Endothelial cell of umbilical vein (primary cell): Measurements from ENCODE around the gene CARHSP1.

ENCODE experiments used
- EZH2 ChIP-seq: IDR thresholded peaks from 2 replicates; pipeline ENCODE4 v1.6.1; 2012; ENCODE audit warnings: borderline replicate concordance, low read depth, mild to moderate bottlenecking, moderate library complexity, low read length, inconsistent platforms; ENCODE audit not compliant: severe bottlenecking
- FOS ChIP-seq: IDR thresholded peaks from 2 replicates; pipeline ENCODE4 v1.6.1; 2011; ENCODE audit warnings: mild to moderate bottlenecking, low read length, moderate library complexity, borderline replicate concordance; ENCODE audit not compliant: insufficient read depth
- GATA2 ChIP-seq: IDR thresholded peaks from 2 replicates; pipeline ENCODE4 v1.7.0; 2011; ENCODE audit warnings: low read depth, mild to moderate bottlenecking, moderate library complexity, mixed read lengths, low read length; ENCODE audit not compliant: insufficient read length, insufficient read depth
- JUN ChIP-seq: IDR thresholded peaks from 2 replicates; pipeline ENCODE4 v1.6.1; 2011; ENCODE audit warnings: borderline replicate concordance, low read depth; ENCODE audit not compliant: insufficient read length, insufficient read depth
- MYC ChIP-seq: IDR thresholded peaks from one replicate; pipeline ENCODE4 v1.6.1; 2011; ENCODE audit warnings: mild to moderate bottlenecking, low read depth, low read length
- POLR2A ChIP-seq: IDR thresholded peaks from 2 replicates; pipeline ENCODE4 v1.6.1; 2012; ENCODE audit warnings: low read depth, mild to moderate bottlenecking, control low read depth, low read length
- POLR2AphosphoS5 ChIP-seq: IDR thresholded peaks from 2 replicates; pipeline ENCODE4 v1.6.1; 2012; ENCODE audit warnings: low read depth, mild to moderate bottlenecking, control low read depth, low read length, moderate library complexity; ENCODE audit not compliant: insufficient read depth
- TF ChIP-seq, protein P1 (sequence below), 2 donors: IDR thresholded peaks; 1 replicate in 1 of 2; 2 replicates in 1 of 2; pipeline ENCODE4 v1.5.1; 2011; ENCODE audit warnings: low read length in 2 of 2, mild to moderate bottlenecking in 2 of 2, moderate library complexity in 2 of 2, control low read depth in 1 of 2, inconsistent platforms in 1 of 2, low read depth in 1 of 2; ENCODE audit not compliant: insufficient read depth in 1 of 2; ENCODE audit errors: extremely low read depth in 1 of 2
- TF ChIP-seq, protein P2 (sequence below): IDR thresholded peaks from 2 replicates; pipeline ENCODE4 v1.6.1; 2011; ENCODE audit not compliant: insufficient read depth, insufficient read length

DNA sequence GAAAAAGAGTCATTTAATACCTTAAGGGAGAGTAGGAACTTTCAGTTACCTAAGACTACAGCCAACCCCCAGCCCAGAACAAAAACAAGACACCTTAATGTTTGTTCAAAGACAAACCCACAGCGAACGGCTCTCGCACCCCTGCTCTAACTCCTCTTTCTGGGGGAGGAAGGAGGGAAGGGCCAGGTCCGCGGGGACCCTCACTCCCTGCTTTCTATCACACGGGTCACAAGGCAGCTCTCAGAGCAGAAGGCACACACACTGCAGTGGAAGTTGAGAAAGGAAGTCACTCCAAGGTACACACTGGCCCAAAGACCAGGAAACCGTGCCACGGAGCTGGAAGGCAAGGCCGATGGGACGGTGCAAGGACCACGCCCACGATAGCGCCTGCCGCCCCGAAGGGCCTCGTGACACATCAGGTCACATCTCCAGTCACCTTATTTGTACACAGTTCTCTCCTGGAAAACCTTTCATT lies 23.3 kb upstream of the CARHSP1 start:
- TF ChIP-seq, protein P1, sequence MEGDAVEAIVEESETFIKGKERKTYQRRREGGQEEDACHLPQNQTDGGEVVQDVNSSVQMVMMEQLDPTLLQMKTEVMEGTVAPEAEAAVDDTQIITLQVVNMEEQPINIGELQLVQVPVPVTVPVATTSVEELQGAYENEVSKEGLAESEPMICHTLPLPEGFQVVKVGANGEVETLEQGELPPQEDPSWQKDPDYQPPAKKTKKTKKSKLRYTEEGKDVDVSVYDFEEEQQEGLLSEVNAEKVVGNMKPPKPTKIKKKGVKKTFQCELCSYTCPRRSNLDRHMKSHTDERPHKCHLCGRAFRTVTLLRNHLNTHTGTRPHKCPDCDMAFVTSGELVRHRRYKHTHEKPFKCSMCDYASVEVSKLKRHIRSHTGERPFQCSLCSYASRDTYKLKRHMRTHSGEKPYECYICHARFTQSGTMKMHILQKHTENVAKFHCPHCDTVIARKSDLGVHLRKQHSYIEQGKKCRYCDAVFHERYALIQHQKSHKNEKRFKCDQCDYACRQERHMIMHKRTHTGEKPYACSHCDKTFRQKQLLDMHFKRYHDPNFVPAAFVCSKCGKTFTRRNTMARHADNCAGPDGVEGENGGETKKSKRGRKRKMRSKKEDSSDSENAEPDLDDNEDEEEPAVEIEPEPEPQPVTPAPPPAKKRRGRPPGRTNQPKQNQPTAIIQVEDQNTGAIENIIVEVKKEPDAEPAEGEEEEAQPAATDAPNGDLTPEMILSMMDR (IDR thresholded peaks at IDR 0.05; ENCODE audit: extremely low read depth in 1 of 2, insufficient read depth in 1 of 2, low read depth in 1 of 2, low read length in 2 of 2), result no peak
- no peak for TF ChIP-seq POLR2A
- no peak for TF ChIP-seq POLR2AphosphoS5
- TF ChIP-seq, protein P2, sequence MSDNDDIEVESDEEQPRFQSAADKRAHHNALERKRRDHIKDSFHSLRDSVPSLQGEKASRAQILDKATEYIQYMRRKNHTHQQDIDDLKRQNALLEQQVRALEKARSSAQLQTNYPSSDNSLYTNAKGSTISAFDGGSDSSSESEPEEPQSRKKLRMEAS, result no peak
- no peak for TF ChIP-seq JUN
- no peak for TF ChIP-seq GATA2
- TF ChIP-seq EZH2, result no peak
- no peak for TF ChIP-seq FOS
- TF ChIP-seq MYC, result no peak
